SW 1271 (cell line): ENCODE measurements around the gene DYNLT5.
"Not testable (repeated sequence)": the region's sequence is repeated elsewhere in the genome, so short reads cannot be mapped to it uniquely, and the experiment has no call there.

Experiments
- DNase-seq, 2 experiments: peaks; one replicate each; lab custom pipeline; 2025; lab: John Stamatoyannopoulos, UW

Gene DYNLT5, protein sequence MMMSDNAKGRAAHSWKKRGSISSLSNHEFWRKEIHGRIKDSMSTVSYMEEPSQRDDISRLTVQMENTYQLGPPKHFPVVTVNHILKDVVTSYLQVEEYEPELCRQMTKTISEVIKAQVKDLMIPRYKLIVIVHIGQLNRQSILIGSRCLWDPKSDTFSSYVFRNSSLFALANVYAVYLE

DNA sequence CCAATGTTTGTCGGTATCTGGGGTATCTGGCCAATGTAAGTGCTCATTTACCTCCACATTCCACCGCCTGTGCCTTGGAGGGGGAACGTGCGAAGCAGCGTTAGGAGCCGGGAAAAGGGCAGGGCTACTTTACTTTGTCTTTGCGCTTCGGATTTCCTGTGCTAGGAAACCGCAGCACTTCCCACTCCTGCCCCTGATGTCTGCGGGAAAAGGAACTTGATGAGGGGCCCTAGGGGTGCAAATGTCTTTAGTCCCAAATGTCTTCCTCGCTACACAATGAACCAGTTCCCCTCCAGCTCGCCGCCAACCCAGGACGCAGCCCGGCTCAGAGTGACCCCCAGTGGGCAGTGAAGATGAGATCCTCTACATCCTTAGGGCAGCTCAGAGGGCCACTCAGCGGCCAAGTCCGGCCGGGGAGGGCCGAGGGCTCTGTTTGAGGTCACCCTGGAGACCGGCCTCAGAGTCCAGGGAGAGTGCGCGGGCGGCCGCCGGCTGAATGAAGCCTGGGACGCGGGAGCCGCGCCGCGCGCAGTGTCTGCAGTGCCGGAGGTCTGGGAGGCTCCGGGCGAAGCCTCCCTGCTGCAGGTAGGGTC lies at the start of gene DYNLT5:
DYNLT5 (plus strand) TSS at position 460 of the 593 bp plus-strand sequence. CDS start 2,200 bp downstream, outside the sequence.
- no peak for DNase-seq

DNA sequence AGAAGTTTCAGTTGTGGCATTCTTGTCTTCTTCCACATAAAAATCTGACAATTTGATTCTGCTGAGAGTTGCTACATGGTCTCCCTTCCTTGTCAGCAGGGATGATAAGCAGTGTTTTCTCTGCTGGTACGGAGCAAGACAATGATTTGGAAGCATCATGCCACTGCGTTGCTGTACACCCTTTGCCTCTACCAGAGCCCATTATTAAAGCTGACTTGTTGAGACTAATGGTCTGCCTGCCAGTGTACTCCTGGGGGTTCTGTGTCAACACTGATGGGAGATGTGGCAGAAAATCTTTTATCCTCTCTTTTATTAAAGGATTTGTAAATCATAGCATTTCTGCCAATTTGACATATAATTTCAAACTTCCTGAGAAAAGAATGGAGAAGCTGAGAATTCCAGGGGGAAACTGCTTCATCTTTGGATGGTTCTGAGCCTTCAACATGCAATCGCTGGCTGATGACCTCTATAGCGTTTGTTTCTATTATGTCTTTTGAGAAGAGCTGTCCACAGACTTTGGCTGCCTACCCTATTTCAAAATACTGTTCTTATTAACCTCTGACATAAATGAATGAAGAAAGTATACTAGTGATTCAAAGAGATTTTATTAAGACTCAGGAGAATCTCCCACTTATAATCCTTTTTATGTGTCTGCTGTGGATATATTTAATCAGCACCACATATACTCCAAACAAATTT lies 47.9 kb upstream of the DYNLT5 start:
- DNase-seq: no peak

DNA sequence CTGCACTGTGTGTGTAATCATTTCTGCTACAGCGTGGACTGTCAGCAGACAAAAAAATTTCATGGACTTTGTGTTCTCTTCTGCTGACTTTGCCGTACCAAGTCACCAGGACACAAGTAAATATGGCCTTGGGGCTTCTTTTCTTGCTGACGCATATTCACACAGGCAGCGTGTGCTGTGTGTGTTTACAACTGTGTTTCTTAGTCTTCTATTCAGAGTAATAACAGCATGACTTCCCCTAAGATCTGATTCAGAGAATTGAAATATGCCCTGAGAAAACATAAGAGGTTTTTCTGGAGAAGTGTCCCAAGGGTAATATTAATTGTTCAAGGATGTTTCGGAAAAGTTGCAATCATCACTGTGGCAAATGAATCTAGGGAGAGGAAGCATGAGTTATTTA lies 47.1 kb upstream of the DYNLT5 start:
- DNase-seq: no peak

DNA sequence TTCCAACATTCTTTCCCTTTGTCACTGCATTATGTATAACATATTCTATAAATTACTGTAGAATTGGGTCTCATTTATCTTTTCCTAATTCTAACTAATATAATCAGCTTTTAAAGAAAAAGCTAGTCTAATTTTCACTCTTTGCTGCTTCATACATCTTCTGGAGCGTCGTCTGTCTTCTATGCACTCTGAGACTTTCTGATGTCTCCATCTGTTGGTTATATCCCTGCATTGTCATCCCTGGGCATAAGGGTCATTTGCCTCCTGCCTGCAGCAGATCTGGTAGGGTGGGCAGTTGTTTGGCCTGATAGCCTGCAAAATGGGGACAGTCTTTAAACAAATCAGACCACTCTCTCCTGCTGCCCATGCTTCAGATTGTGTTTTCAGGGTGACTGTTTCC lies 40.8 kb upstream of the DYNLT5 start:
- peak in 1 of 2 experiments; percentile 54 for DNase-seq

DNA sequence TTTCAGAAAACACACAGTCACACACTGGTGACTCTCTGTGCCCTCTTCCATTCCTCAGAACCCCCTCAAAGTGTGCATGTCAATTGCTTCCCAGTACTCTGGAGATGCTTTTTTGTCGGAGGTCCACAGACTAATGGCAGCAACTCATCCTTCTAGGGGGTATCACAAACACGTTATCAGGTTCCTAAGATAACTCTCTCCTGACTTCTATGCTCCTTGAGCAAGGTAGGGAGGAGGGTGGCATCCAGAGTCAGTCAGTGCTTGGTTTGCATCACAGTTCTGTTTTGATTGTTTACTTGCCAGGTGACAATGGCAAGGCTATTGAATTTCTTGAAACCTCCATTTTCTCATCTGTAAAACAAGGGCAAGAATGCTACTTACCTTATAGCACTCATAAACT lies 39.4 kb upstream of the DYNLT5 start:
- DNase-seq: no peak

DNA sequence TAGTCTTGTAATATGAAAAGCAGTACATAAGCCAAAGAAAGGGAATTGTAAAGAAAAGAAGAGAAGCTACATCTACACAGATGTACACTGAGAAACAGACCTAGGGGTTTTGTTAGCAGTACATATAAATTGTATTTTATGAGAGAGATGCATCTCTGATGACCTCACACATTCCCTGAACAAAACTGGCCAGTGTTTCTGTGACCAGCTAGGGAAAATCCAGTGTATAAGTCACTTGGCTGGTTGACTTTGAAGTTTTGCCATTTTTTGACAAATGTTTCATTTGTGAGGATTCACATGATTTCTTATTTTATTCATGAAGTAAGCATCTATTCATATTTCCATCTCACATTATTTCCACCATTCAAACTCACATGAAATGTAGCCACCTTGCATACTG lies 28.3 kb upstream of the DYNLT5 start:
- DNase-seq: no peak

DNA sequence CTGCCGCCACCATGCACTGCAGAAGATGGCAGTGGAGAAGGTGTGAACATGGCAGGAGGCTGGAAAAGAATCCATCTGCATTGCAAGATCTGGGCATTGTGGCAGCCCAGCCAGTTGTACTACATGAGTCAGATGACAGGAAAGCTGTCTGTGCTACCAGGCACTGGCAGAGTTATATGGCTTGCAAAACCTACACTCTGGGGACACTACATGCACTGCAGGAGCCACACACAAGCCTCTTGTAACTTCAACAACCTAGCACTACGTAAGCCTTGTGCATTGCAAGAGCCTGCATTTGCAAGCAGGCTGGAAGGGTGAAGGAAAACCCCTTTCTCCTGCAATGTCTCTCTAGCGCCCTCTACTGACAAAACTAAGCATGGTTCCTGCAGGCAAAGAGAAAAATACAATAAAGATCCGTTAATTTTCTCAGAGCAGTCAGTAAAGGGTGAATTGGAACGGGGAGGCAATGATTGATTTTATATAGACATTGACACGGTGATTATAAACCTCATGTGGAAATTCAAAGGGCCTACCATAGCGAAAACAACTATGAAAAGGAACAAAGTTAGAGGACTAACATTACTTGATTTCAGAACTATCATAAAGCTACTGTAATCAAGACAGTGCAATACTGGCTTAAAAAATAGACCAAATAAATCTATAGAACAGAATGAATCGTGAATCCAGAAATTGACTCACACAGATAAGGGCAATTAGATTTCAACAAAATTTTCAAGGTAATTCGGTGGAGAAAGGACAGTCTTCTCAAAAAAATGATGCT lies 26.2 kb upstream of the DYNLT5 start:
- DNase-seq: peak in 1 of 2 experiments; percentile 55

DNA sequence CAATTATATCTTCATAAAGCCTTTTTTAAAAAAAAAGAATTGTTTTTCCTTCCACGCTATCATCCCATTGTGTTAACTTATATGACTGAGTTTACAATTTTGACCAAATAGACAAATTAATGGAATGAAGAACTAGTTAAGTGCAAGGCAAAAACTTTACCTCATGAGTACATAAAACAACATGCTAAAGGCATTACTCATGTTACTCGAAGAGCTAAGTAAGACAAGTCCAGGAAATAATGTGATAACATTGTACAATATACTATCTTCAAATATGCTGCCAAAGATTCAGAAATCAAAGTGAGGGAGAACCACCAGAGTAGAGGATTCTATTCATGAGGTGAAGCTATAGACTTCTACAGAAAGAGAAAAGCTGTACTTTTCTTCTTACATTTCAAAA lies 24.2 kb upstream of the DYNLT5 start:
- DNase-seq: no peak

DNA sequence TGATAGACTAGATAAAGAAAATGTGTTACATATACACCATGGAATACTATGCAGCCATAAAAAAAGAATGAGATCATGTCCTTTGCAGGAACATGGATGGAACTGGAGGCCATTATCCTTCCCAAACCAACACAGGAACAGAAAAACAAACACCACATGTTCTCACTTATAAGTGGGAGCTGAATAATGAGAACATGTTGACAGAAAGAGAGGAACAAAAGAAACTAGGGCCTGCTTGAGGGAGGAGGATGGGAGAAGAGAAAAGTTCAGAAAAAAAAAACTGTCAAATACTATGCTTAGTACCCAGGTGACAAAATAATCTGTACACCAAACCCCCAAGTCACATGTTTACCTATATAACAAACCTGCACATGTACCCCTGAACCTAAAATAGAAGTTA lies 23.5 kb upstream of the DYNLT5 start:
- DNase-seq: not testable (repeated sequence)

DNA sequence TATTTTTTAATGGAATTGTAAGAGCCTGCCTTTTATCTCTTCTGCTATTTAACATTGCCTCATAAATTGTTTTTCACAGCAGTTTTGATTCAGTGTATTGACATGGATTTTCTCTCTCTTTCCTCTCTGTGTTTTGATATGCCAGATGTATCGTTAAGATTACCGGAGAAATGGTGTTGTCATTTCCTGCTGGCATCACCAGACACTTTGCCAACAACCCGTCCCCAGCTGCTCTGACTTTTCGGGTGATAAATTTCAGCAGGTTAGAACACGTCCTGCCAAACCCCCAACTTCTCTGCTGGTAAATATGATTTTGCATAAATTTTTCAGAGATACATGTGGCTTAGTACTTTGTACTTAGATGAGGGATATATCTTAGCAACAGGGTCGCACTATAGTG lies 23.1 kb upstream of the DYNLT5 start:
- DNase-seq: no peak

DNA sequence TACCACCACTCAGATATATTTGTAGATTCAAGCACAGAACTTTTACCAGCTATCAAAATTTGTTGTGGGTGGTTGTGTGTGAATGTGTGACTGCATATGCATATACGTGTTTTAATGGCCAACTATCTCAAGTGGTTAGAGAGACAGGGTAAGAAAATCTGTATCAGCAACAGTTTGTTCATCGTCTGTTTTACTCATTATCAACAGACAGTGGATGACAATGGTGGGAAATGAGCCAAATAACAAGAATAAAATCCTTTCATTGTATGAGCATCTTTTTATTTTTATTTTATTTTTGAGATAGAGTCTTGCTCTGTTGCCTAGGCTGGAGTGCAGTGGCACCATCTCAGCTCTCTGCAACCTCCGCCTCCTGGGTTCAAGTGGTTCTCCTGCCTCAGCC lies 22.7 kb upstream of the DYNLT5 start:
- DNase-seq: no peak

DNA sequence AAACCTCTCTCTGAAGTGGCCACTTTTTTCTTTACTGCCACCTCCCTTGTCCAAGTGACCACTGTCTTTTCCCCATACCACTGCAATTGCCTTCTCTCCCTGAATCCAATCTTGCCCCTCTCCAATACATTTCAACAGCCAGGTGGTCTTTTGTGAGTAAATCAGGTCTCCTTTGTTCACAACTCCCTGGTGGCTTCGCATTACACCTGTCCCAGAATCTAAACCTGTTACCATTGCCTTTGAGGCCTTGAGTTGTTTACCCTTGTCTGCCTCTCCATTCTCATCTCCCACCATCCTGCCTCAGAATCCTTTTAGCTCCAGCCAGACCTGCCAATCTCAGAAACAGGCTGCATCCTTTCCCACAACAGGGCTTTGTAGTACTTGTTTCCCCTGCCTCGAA lies 21.8 kb upstream of the DYNLT5 start:
- DNase-seq: no peak

DNA sequence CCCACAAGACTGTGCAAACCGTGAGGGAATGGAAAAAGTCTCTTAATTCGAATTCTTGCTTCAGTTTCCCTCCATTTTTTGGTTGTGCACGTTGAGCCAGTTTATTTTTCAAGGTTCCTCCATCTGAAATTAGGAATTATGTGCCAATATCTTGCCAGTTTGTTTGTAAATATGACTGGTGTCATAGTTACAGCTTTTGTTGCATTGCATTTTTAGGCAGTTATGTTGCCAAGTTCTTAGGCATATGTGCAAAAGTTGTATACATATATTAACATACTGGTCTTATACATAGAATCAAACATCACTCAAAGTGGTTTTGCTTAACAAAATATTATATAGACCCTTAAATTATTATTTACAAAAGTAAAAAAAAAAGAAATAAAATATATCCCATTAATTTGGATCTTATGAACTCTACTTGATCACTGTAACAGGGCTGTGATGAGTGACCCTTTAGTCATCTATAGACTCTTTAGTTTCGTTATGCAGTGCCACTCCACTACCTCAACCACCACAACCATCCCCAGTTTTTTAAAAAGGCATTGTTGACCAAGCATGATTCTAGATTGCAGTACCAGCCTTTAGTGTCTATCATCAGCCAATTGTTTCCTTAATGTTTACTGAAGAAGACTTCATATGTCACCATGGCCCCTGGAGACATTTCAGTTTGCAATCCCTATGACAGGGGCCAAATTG lies 20.9 kb upstream of the DYNLT5 start:
- DNase-seq: no peak

DNA sequence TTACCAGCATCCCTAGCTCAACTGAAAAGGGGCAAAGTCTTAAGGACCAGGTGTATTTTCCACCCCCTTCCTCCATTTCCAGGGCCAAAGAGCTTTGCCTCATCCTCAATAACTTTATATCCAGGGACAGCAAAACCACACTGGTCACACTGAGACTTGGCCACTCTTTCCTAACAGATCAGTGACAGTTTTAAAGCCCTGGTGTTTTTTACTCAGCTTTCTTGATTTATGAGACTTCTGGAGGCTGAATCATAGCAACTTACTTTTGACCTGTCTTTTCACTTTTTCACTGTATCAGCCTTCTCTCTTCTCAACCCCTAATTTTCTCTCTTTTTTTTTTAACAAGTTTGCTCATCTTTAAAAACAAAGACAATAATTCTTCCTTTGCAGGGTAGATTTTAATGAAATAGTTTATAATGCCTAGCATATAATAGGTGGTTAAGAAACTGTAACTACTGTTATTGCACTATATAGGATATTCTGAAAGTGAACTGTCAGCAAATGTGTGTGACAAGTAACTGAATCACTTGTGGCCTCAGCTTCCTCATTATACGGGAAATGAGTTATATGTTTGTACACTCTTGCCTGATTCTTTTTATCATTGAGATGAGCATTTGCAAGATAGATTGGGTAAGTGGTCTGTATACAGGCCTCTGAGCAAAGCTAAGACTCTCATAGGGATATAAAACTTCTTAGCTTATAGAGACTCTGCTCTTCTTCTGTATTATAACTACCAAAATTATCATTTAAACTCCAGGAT lies 19.7 kb upstream of the DYNLT5 start:
- no peak for DNase-seq

DNA sequence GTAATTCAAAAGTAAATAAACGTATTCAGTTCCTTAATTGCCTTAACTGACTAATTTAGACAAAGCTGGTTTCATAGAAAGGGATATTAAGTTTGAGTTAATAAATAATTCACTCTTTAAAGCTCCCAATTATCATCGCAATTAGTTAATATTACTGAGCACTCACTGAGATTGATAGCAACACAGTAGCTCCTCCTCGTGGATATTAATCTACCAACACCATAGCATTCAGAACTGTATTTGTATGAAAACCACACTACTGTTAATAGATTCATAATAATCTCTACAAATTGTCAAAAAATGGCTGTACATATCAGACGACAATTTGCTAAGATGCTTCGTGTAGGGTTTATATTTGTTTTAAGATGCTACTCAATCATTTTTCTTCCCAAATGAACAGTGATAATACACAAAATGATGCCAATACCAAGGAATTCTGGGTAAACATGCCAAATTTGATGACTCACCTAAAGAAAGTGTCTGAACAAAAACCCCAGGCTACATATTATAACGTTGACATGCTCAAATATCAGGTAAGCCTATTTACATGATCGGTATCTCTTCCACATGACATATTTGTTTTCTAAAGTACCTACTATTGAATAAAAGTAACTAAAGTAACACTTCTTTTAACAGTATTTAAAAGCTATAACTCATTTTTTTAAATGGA lies 18.8 kb upstream of the DYNLT5 start:
- DNase-seq: no peak

DNA sequence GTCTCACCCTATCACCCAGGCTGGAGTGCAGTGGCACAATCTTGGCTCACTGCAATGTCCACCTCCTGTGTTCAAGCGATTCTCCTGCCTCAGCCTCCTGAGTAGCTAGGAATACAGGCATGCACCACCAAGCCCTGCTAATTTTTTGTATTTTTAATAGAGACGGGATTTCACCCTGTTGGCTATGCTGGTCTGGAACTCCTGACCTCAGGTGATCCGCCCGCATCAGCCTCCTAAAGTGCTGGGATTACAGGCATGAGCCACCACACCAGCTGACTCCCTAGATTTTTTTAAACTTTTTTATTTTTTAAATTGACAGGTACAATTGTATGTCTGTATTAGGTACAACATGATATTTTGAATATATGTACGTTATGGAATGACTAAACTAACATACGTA lies 17.7 kb upstream of the DYNLT5 start:
- not testable (repeated sequence) for DNase-seq

DNA sequence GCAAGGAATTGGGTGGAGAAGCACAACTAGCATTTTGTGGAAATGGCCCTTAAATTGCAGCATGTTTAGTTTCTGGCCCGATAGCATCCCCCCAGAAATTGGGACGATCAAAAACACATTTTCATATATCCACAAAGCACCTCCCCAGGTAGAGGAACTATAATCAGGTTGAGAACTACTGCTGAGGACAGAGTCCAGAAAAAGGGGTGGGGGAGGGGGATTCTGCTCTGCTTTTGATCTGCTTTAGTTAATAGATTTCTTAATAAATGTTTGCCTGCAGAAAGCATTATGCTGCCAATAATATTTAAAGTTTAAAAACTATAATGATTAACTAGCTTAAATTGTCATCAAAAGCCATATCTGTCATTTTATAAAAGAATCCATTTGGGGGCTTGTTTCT lies 14.4 kb upstream of the DYNLT5 start:
- no peak for DNase-seq

DNA sequence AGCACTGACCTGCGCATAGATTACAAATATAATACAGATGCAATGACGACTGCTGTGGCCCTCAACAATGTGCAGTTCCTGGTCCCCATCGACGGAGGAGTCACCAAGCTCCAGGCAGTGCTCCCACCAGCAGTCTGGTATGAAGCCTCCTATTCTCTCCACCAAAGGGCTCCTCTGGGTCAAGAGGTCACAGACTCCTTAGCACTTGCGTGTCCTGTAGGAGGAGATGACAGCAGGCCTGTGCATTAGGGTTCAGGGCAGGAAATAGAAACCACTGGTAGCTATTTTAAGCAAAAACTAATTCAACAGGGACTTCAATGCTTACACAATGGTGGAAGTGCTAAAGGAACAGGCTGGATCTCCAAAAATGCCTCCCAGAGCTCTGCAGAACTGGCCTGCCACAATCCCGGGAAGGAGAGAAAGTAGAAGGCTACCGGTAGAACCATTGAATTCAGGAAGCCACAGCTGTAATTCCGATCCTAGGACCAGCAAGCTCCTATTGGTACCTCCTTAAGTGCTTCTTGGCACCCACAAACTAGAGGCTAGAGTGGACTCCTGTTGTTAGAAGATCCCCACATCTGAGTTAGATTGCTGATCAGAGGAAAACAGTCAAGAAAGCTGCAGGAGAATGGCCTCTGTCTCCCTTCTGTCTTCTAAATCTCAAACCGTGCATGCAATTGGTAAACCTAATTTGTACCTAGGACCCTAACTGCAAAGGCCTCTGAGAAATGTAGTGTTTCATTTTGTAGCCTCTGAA lies 12.7 kb upstream of the DYNLT5 start:
- no peak for DNase-seq

DNA sequence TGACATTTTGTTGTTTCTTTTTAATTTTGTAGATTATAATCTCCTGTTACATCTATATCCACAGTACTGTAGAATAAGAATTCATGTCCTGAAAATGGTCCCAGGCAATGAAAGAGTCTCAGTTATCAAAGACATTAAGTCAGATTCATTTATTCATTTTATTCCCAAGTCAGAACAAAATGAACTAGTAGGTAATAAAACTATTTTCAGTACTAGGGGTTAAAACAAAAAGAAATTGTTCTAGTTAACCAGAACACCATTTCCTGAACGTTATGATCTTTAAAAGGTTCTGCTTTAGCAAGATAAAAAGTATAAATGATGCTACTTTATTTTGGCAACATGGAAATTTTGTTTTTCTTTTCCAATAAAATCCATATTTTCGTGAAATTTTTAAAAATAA lies 6.8 kb upstream of the DYNLT5 start:
- no peak for DNase-seq

DNA sequence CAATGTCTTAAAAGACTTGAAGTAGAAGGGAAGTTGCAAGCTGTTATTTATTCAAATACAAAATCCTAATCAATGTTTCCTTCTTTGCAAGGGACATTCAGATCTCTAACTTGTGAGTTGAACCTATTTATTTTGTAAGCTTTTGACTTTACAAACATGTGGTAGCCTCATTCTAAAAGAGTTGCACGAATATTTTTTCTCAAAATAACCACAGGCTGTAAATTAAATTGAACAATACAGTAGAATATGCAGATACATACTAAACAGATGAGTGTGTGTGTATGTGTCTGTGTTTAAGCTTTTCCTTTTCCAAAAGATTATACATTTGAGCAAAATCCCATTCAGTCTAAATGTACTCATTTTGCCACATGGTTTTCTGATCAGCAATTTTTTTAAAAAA lies 4.8 kb upstream of the DYNLT5 start:
- DNase-seq: no peak
